ENCODE measurements around the gene MORC1.

DNA sequence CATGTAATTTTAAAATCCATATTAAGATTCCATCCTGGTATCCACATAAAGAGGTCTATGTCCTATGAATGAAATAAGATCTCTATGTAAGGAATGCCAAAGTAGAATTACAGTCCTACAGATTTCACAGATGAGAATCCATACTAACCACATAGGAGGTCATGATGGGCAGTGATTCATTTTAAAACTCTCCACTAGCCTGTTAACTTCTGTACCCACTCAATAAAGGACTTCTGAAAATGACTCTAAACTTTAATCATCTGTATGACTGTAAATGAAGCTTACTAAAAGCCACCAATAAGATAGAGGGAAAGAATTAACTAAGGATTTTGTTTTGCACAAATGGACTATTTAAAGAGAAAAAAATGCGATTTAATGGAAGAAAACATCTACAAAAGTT, 28.7 kb downstream of the MORC1 start:
- TF ChIP-seq CTCF (IDR thresholded peaks at IDR 0.05; ENCODE audit: borderline replicate concordance, extremely low read depth, low read length, poor library complexity, severe bottlenecking) = no peak
- TF ChIP-seq EZH2 (IDR thresholded peaks at IDR 0.05; ENCODE audit: borderline replicate concordance, low read depth, low read length, severe bottlenecking) = no peak

Measured in DND-41 (cell line).